GM12801 (cell line): ENCODE results near the gene CD3E.

Experiments used
- CTCF ChIP-seq: IDR thresholded peaks from one replicate; pipeline ENCODE4 v1.5.1; 2011; ENCODE audit warnings: control low read depth; ENCODE audit not compliant: insufficient read length; ENCODE audit errors: extremely low read depth

CD3E gene

GRCh38 chr11:118277312-118277711, 27.2 kb upstream of the CD3E start:
- TF ChIP-seq CTCF: no peak

- no peak for TF ChIP-seq CTCF
Measured at GRCh38 chr11:118281284-118281683, 23.2 kb upstream of the CD3E start.

GRCh38 chr11:118282606-118283005, 21.9 kb upstream of the CD3E start:
- TF ChIP-seq CTCF: no peak

- no peak for TF ChIP-seq CTCF
Measured at GRCh38 chr11:118283037-118283636, 21.4 kb upstream of the CD3E start.

- TF ChIP-seq CTCF: no peak
Measured at GRCh38 chr11:118283756-118284350, 20.7 kb upstream of the CD3E start.

GRCh38 chr11:118286545-118286944, 18.0 kb upstream of the CD3E start:
- TF ChIP-seq CTCF: no peak

- TF ChIP-seq CTCF: no peak
Measured at GRCh38 chr11:118287006-118287405, 17.5 kb upstream of the CD3E start.
